NCI-H1436 (cell line): ENCODE results near the gene PIM3.
"Not testable (repeated sequence)": the region's sequence is repeated elsewhere in the genome, so short reads cannot be mapped to it uniquely, and the experiment has no call there.

Experiments used
- DNase-seq: peaks from one replicate; lab custom pipeline; 2025; lab: John Stamatoyannopoulos, UW

Gene PIM3

DNA sequence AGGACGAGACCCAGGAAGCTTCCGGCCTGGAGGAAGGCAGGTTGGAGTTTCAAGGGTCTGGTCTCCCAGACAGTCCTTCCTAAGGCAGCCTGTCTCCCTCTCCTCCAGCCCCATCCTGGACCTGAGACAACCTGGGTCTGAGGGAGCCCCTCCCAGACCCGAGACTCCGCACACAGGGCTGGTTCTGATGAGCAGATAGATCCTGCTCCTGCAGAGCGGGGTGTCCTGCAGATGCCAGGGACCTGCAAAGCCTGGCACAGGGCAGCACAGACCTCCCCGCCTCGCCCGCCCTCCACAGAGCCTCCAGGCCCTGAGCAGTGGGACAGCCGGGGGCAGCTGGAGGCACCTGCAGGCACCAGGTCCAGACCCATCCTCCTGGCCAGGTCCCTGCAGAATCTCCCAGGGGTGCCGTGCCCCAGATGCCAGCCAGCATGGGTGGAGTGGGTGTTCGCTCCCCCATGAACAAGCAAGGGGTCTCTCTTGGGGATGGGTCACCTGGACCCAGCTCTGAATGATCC, 7.8 kb downstream of the PIM3 start:
- no peak for DNase-seq

DNA sequence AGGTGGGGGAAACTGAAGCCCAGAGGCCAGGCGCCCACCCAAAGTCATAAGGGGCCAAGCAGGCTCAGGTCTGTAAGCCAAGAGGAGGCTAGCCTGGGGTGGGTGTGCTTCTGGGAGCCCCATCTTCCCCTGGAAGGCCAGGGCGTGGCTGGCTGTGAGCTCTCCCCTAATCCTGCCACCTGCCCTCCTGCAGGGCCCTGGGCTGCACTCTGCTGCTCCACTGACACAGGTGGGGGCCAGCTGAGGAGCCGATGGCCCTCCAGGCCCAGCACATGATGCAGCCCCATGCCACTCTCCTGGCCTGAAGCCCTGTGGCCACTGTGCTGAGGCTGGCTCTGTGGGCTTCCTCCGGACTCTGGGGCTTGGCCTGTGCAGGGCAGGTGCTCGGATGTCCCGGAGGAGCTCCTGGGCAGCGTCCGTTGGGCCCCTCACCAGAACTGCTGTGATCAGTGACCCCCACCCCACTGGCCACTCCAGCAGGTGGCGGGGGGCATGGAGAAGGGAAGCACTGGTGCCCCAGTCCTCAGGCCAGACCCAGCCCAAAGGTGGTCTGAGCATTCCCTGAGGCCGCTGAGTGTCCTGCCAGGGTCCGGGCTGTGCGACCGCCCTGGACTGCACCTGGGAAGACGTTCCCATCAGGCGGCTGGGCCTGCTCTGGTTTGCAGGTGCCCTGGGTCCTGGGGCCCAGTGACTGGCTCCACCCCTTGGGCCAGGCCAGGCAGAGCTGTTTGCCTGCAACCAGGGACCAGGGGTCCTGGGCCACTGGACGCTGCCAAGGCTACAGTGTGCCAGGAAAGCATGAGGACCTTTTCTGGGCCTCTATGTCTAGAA, 8.5 kb downstream of the PIM3 start:
- no peak for DNase-seq

DNA sequence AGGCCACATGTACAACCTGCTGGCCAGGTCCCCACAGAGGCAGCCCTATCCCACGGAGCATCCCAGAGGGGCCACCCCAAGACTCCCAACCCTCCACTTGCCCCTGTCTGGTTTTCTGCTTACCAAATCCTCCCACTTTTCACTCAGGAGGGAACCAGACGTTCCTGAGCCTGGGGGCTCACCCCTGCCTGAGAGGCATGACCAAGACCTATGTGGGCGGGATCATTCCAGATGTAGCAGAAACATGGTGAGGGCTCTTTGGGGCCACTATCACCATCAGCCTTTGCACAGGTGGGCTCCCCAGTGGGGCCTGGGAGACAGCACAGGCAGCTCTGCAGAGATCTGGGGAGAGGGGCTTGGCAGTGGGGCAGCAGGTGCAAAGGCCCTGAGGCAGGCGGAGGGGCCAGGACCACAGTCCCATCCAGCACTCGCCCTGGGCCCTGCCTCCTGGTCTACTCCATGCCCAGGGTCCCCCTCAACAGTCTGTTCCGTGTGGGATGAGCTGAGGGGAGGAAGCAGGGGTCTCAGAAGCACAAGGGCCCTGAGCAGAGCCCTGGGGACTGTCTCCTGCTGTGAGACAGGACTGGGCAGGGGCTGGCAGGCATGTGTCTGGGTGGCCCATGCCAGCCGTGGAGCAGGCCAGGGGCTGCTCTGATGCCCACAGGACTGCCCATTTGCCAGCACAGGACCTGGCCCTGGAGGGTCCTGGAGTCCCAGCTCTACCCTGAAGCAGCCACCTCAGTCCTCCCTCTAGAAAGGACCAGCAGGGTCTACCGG, 9.4 kb downstream of the PIM3 start:
- DNase-seq, result no peak

DNA sequence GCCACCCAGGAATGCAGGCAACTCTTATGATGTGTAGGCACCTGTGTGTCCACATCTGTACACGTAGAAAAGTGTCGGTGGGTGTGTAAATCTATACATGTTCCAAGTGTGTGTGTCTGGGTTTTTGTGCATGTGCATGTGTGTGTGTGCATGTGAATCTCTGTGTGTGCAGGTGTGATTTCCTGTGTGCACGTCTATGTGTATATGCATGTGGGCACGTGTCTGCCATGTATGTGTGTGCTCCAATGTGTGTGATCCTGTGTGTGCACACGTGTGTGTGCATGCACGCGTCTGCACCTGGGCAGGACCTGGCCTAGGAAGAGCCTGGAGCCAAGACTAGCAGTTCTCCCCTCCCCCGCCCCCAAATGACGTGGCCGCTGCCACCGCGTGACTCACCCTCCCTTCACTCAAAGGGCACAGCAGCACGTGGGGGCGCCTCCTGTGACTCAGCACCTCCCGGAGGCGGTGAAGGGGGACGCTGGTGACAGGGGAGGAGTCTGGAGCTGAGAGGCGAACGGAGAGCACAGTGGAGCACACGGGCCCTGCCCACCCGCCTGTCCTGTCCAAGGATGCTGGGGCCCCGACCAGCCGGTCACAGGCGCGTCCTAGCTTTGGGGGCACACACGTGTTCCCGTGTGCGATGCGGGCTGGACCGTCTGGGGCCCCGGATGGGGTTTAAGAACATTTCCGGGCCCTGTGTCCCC, 10.1 kb downstream of the PIM3 start:
- peak; percentile 97 for DNase-seq

DNA sequence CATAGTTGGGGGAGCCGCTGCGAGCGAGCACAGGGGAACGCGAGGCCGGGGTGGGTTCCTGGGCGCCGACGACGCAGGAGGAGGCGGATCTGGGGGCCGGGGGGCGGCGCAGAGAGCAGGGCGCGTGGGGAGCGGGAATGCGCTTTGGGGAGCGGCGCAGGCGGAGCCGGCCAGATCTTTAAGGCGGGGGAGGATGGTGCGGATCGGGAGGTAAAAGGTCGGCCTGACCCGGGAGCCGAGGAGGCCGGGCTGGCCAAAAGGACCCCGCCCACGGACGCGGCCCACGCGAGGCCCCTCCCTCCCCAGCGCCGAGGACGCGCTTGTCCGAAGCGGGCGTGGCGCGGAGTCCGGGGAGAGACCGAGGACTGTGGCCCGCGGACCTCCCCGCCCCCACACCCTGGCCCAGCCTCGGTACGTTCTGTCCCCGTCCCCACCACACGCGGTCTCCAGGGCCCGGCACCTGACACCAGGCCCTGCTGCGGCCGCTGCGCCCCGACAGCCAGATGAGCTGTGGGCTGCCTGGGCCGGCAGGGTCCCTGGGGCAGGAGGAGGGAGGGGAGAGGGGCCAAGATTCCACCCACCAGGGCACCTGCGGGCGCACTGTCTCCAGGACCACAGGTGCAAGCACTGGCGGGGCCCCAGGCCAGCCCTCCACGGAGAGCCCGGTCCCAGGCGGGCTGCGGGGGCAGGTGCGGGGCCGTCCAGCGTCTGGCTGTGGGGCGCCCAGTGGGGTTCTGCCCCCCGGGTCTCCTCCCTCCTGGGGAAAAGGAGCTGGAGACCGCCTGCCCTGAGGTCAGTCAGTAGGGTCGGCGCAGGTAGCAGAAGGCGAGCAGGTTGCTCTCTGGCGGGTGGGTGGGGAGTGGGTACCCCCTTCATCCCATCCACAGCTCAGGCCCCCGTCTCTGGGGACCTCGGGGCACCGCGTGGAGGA, 10.9 kb downstream of the PIM3 start:
- DNase-seq, result peak; percentile 48

DNA sequence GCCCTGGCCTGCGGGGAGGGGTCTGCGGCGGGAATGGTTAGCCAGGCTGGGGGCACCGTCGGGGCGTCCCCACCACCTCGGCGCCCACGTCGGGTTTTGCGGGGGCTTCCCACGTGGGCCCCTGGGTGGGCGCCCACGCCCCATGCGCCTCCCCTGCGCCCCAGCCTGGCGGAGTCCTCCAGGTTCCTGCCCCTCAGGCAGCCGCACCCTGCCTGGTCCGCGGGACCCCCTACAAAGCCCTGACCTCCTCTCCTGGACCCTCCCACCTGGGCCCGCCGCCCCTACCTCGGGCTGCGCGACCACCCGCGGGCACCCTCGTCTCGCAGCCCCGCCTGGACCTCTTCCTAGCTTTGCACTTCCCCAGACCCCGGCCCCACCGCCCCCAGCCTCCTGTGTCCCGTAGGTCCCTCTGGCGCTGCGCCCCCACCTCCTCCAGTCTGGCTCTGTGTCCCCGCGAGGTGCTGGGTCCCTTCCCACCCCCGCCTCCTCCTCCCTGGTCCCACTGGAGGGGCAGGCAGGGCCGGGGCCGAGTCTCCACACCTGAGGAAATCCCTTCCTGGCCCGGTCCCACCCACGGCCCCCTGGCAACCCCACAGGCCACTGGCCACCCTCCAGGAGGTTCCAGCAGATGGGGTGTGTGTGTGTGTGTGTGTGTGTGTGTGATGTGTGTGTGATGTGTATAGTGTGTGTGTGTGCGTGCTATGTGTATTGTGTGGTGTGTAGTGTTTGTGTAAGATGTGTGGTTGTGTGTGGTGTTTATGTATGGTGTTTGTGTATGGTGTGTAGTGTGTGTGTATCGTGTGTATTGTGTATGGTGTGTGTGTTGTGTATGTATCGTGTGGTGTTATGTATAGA, 11.8 kb downstream of the PIM3 start:
- no peak for DNase-seq

DNA sequence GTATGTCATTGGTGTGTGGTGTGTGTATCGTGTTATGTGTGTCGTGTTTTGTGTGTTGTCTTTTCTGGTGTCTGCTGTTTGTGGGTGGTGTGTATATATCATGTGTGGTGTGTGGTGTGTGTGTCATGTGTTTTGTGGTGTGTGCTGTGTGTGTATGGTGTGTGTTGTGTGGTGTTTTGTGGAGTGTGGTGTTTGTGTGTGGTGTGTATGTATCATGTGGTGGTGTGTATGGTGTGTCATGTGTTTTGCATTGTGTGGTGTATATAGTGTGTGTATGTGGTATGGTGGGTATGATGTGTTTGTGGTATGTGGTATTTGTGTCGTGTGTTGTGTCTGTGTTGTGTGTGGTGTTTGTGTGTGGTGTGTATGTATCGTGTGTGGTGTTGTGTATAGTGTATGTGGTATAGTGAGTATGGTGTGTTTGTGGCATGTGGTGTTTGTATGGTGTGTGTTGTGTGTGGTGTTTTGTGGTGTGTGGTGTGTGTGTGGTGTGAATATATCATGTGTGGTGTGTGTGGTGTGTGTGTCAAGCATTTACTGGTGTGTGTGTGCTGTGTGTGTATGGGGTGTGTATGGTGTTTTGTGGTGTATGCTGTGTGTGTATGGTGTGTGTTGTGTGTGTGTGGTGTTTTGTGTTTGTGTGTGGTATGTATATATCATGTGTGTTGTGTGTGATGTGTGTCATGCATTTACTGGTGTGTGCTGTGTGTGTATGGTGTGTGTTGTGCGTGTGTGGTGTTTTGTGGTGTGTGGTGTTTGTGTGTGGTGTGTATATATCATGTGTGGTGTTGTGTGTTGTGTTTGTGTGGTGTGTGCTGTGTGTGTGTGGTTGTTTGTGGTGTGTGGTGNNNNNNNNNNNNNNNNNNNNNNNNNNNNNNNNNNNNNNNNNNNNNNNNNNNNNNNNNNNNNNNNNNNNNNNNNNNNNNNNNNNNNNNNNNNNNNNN, 12.7 kb downstream of the PIM3 start:
- no peak for DNase-seq

DNA sequence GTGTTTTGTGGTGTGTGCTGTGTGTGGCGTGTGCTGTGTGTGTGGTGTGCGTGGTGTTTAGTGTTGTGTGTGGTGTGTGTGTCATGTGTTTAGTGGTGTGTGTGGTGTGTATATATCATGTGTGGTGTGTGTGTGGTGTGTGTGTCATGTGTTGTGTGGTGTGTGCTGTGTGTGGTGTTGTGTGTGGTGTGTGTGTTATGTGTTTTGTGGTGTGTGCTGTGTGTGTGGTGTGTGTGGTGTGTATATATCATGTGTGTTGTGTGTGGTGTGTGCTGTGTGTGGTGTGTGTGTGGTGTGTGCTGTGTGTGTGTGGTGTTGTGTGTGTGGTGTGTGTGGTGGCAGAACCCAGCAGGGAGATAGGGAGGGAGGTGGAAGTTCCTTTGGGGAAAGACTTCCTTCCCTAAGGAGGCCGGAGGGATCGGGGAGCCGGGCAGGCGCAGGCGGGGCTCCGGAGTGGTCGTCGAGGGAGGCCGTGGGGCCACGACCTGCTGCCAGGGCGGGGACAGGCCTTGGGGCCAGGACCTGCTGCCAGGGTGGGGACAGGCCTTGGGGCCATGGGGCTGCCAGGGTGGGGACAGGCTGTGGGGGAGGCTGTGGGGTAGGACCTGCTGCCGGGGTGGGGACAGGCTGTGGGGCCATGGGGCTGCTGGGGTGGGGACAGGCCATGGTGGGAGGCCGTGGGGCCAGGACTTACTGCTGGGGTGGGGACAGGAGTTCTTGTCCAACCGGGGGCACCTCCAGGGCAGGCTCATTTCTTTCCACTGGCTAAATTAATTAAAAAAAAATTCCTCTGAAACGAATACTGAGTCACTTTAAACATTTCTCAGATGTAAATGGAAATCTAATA, 15.2 kb downstream of the PIM3 start:
- no peak for DNase-seq

DNA sequence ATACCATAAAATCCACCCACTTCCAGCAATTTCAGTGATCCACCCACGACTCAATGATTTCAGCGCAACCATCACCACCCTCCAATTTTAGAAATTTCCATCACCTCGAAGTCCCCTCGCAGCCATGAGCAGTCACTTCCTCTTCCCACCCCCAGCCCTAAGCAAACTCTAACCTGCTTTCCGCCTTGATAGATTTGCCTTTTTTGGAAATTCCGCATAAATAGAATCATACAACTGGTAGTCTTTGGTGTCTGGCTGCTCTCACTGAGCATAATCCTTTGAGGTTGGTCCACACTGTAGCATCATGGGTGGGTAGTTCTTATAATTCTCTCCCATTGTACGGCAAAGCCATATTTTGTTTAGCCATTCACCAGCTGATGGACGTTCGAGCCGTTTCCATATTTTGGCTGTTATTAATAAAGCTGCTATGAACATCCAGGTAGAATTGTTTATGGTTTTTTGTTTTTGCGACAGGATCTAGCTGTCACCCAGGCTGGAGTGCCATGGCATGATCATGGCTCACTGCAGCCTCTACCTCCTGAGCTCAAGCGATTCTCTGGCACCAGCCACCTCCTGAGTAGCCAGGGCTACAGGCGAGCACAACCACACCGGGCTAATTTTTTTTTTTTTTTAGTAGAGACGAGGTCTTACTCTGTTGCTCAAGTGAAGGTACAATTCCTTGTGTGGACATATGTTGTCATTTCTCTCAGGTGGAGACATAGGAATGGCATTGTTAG, 16.0 kb downstream of the PIM3 start:
- DNase-seq, result no peak

DNA sequence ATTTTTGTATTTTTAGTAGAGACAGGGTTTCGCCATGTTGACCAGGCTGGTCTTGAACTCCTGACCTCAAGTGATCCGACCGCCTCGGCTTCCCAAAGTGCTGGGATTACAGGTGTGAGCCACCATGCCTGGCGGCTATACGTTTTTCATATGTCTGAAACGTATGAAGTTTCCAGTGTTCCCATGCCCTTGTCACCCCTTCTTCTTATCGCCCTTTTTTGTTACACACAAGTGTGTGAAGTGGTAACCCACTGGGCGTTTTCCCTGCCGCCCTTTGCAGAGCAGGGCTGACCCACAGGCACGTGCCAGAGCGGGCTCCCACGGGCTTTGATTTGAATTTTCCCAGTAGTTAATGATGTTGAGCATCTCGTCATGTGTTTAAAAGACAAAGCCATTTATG, 17.0 kb downstream of the PIM3 start:
- no peak for DNase-seq

DNA sequence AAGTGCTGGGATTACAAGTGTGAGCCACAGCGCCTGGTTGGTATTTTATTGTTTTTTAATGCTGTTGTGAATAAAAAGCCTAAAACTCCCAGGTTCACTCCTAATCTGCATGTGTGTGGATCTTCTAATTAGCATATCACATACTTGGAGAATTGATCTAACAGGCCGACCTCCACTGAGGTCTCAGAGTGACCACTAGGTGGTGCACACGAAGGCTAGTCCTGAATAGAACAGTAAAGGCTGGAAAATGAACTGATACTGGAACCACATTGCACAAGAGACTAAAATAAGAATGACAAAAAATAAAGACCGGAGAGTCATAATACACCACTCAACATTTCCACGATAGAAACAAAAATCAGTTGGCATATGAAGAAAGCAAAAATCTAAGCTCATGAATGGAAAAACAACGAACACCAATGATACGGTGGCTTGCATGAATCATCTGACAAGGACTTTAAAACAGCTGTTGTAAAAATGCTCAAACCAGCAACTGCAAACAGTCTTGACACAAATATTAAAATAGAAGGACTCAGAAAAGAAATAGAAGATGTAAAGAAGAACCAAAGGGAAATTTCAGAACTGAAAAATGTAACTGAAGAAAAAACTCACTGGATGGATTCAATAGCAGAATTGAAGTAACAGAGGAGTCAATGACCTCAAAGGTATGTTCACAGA, 19.2 kb downstream of the PIM3 start:
- DNase-seq, result no peak

DNA sequence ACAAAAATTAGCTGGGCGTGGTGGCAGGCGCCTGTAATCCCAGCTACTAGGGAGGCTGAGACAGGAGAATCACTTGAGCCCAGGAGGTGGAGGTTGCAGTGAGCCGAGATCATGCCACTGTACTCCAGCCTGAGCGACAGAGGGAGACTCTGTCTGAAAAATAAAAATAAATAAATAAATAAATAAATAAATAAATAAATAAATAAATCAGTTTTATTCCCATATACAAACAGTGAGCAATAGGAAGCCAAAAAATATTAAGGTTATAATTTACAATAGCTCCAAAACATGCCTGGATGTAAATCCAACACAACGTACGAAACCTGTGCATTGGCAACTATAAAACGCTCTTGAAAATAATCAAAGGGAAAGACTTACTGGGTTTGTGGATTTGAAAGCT, 21.2 kb downstream of the PIM3 start:
- not testable (repeated sequence) for DNase-seq

DNA sequence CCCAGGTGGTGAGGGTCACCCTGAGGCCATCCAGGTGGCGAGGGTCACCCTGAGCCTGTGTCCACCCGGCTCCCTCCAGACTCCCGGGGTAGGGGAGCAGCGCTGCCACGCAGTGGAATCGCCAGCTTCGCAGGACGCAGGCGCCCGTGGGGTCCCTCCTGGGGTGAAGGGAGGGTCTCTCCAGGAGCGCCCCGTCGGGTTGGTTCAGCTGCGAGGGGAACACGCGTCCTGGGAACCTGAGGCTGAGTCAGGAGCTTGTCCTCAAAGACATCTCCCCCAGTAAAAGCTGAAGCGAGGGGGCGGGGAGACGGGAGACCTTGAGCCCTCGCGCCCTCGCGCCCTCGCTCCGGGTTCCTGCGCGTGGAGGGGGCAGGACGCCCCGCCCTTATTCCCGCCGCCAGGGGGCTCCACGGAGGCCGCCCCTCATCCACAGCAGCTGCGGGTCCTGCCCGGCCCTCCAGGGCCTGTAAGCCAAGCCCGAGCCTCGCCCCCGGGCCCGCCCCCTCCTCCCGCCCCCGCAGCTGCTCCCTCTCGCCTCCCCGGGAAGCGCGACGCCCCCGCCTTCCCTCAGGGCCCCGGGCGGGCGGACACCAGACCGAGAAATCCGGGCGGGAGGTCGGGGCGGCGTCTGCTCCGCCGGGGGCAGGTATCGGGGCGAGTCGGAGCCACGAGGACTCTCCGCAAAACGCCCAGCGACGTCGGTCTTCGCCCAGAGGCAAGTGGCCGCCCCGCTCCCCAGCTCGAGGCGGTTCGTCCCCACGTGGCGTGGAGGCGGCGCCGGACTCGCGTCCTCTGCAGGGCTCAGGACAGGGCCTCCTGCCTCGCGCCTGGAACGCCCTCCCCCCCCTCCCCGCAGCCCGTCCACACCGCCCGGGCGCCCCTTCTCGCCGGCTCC, 22.8 kb downstream of the PIM3 start:
- DNase-seq, result no peak

DNA sequence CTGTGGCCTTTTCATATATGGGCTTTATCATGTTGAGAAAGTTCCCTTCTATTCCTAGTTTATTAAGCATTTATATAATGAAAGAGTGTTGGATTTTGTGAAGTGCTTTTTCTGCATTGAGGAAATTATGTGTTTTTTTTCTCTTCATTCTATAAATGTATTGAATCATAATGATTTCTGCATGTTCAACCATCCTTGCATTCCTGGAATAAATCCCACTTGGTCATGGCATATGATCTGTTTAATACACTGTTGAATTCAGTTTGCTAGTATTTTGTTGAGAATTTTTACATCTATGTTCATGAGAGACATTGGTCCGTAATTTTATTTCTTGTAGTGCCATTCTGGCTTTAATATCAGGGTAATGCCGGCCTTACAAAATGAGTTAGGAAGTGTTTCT, 25.8 kb downstream of the PIM3 start:
- DNase-seq, result no peak

DNA sequence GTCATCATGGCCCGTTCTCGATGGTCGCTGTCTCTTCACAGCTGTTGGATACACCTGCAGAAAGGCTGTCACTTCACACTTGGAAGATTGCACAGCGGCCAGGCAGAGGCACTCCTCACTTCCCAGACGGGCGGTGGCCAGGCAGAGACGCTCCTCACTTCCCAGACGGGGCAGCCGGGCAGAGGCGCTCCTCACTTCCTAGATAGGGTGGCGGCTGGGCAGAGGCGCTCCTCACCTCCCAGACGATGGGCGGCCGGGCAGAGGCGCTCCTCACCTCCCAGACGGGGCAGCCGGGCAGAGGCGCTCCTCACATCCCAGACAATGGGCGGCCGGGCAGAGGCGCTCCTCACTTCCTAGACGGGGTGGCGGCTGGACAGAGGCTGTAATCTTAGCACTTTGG, 29.3 kb downstream of the PIM3 start:
- not testable (repeated sequence) for DNase-seq

DNA sequence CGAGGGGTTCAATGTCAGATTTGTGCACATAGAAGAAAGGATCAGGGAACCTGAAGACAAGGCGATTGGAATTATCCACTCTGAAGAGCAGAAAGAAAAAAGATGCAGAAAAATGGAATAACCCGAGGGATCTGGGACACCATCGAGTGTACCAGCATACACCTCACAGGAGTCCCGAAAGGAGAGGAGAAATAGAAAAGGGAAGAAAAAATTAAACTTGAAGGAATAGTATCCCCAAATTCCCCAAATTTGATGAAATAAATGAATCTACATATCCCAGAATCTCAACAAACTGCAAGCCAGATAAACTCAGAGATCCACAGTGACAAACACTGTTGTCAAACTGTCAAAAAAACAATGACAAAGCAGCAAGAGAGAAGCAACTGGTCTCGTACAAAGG, 30.6 kb downstream of the PIM3 start:
- no peak for DNase-seq
